K562 (cell line): ENCODE data around the gene DIP2C. TPM values are rescaled to one million over a fixed set of nuclear protein-coding genes. Genes with fewer than 3 reads are reported as not detected.

ENCODE experiments used
- HINFP ChIP-seq: fragments of 450-650 bp; conservative IDR thresholded peaks from 2 replicates; pipeline ENCODE4 v1.6.1; 2016; ENCODE audit warnings: missing genetic modification characterization, low read depth, mild to moderate bottlenecking, control low read depth, missing compliant biosample characterization
- IFI16 ChIP-seq: fragments of 250-450 bp; sonication (Bioruptor Pico); IDR thresholded peaks from 2 replicates; pipeline ENCODE4 v2.1.2; 2022; ENCODE audit warnings: mild to moderate bottlenecking, inconsistent platforms
- NCOA4 ChIP-seq: fragments of 450-650 bp; IDR thresholded peaks from 2 replicates; pipeline ENCODE4 v1.6.1; 2018; ENCODE audit warnings: mild to moderate bottlenecking; ENCODE audit not compliant: partially characterized antibody
- NEUROD1 ChIP-seq: fragments of 150-350 bp; IDR thresholded peaks from 2 replicates; pipeline ENCODE4 v1.6.1; 2014; ENCODE audit warnings: borderline replicate concordance, low read length, low read depth; ENCODE audit not compliant: partially characterized antibody
- PBX2 ChIP-seq, 2 experiments: IDR thresholded peaks in 1 of 2; conservative IDR thresholded peaks in 1 of 2; 2 replicates each; pipeline ENCODE4 v1.6.1; 2016; ENCODE audit warnings: low read depth in 2 of 2, mild to moderate bottlenecking in 1 of 2, missing compliant biosample characterization in 1 of 2, missing genetic modification characterization in 1 of 2, moderate library complexity in 1 of 2
- PPARD ChIP-seq: fragments of 250-450 bp; sonication (Bioruptor Pico); IDR thresholded peaks from 2 replicates; pipeline ENCODE4 v1.8.0; 2022; ENCODE audit warnings: inconsistent platforms, mild to moderate bottlenecking, moderate library complexity
- TCF15 ChIP-seq: fragments of 250-450 bp; sonication (Bioruptor Pico); IDR thresholded peaks from 2 replicates; pipeline ENCODE4 v1.8.0; 2022; ENCODE audit warnings: moderate library complexity, mild to moderate bottlenecking, inconsistent platforms
- WHSC1 ChIP-seq: IDR thresholded peaks from one replicate; pipeline ENCODE4 v1.6.1; 2012; ENCODE audit warnings: low read length, control low read depth, inconsistent platforms
- polyA plus RNA-seq, 8 experiments: library from polyadenylated mRNA; depleted of rRNA in 4 of 8; stranded (reverse) in 5 of 8; unstranded in 3 of 8; fragments of >200 nt; fragmentation: Nextera tagmentation in 2 of 8; fragmentation: Illumina TruSeq in 1 of 8; extraction: Ambion mirVana in 2 of 8; extraction: Trizol in 1 of 8; gene quantifications; 2 replicates each; pipeline versions ENCODE4 v1.2.1 to v1.2.3, GENCODE V29; 2011 to 2014; ENCODE audit warnings: inconsistent platforms in 1 of 8, missing spikeins in 1 of 8
- total RNA-seq, 7 experiments: library from RNA; depleted of rRNA in 6 of 7; stranded (reverse); fragments of >200 nt in 6 of 7; fragmentation: Illumina TruSeq in 2 of 7; extraction: Trizol in 2 of 7; gene quantifications; 2 replicates each; pipeline versions ENCODE4 v1.2.1 to v1.2.3, GENCODE V29; 2011 to 2021; ENCODE audit warnings: low replicate concordance in 1 of 7
- TF ChIP-seq, protein P1 (sequence below): fragments of 250-450 bp; sonication (Bioruptor Pico); IDR thresholded peaks from 2 replicates; pipeline ENCODE4 v1.8.0; 2022; ENCODE audit warnings: inconsistent platforms
- TF ChIP-seq, protein P2 (sequence below): fragments of 450-650 bp; IDR thresholded peaks from 2 replicates; pipeline ENCODE4 v1.6.1; 2018; ENCODE audit warnings: mild to moderate bottlenecking, low read depth; ENCODE audit not compliant: partially characterized antibody
- TF ChIP-seq, protein P3 (sequence below): fragments of 450-650 bp; IDR thresholded peaks from 2 replicates; pipeline ENCODE4 v1.7.1; 2018; ENCODE audit warnings: mild to moderate bottlenecking, low read depth; ENCODE audit not compliant: partially characterized antibody

The DIP2C gene
- total and polyA plus RNA-seq, 9 of the 15 experiments (the other 6 are each of a cell fraction or from before 2014, with no cell fraction given): 0.01 TPM; not detected in 8

- TF ChIP-seq, protein P1, sequence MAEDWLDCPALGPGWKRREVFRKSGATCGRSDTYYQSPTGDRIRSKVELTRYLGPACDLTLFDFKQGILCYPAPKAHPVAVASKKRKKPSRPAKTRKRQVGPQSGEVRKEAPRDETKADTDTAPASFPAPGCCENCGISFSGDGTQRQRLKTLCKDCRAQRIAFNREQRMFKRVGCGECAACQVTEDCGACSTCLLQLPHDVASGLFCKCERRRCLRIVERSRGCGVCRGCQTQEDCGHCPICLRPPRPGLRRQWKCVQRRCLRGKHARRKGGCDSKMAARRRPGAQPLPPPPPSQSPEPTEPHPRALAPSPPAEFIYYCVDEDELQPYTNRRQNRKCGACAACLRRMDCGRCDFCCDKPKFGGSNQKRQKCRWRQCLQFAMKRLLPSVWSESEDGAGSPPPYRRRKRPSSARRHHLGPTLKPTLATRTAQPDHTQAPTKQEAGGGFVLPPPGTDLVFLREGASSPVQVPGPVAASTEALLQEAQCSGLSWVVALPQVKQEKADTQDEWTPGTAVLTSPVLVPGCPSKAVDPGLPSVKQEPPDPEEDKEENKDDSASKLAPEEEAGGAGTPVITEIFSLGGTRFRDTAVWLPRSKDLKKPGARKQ (CRISPR knock-in tag): no peak
- no peak for TF ChIP-seq PPARD (CRISPR knock-in tag)
- TF ChIP-seq HINFP (tag): no peak
- TF ChIP-seq NEUROD1: no peak
- TF ChIP-seq, protein P2, sequence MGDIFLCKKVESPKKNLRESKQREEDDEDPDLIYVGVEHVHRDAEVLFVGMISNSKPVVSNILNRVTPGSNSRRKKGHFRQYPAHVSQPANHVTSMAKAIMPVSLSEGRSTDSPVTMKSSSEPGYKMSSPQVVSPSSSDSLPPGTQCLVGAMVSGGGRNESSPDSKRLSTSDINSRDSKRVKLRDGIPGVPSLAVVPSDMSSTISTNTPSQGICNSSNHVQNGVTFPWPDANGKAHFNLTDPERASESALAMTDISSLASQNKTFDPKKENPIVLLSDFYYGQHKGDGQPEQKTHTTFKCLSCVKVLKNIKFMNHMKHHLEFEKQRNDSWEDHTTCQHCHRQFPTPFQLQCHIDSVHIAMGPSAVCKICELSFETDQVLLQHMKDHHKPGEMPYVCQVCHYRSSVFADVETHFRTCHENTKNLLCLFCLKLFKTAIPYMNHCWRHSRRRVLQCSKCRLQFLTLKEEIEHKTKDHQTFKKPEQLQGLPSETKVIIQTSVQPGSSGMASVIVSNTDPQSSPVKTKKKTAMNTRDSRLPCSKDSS: no peak
- no peak for TF ChIP-seq TCF15 (CRISPR knock-in tag)
- no peak for TF ChIP-seq WHSC1
- TF ChIP-seq IFI16 (CRISPR knock-in tag): no peak
- TF ChIP-seq, protein P3, sequence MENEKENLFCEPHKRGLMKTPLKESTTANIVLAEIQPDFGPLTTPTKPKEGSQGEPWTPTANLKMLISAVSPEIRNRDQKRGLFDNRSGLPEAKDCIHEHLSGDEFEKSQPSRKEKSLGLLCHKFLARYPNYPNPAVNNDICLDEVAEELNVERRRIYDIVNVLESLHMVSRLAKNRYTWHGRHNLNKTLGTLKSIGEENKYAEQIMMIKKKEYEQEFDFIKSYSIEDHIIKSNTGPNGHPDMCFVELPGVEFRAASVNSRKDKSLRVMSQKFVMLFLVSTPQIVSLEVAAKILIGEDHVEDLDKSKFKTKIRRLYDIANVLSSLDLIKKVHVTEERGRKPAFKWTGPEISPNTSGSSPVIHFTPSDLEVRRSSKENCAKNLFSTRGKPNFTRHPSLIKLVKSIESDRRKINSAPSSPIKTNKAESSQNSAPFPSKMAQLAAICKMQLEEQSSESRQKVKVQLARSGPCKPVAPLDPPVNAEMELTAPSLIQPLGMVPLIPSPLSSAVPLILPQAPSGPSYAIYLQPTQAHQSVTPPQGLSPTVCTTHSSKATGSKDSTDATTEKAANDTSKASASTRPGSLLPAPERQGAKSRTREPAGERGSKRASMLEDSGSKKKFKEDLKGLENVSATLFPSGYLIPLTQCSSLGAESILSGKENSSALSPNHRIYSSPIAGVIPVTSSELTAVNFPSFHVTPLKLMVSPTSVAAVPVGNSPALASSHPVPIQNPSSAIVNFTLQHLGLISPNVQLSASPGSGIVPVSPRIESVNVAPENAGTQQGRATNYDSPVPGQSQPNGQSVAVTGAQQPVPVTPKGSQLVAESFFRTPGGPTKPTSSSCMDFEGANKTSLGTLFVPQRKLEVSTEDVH: no peak
- TF ChIP-seq PBX2 (CRISPR knock-in tag; IDR thresholded peaks at IDR 0.05; ENCODE audit: low read depth): no peak
- no peak for TF ChIP-seq PBX2 (tag; conservative IDR thresholded peaks at IDR 0.05; ENCODE audit: low read depth)
- no peak for TF ChIP-seq NCOA4
Observed at GRCh38 chr10:551373-552252, 137.9 kb downstream of the DIP2C start (continued).
